AG08395 (cell line): ENCODE data around the gene FAM237A.

ENCODE experiments used
- DNase-seq: peaks from one replicate; pipeline ENCODE4 v3.0.0; 2012; ENCODE audit warnings: mixed read lengths, low spot score

The FAM237A gene

DNA sequence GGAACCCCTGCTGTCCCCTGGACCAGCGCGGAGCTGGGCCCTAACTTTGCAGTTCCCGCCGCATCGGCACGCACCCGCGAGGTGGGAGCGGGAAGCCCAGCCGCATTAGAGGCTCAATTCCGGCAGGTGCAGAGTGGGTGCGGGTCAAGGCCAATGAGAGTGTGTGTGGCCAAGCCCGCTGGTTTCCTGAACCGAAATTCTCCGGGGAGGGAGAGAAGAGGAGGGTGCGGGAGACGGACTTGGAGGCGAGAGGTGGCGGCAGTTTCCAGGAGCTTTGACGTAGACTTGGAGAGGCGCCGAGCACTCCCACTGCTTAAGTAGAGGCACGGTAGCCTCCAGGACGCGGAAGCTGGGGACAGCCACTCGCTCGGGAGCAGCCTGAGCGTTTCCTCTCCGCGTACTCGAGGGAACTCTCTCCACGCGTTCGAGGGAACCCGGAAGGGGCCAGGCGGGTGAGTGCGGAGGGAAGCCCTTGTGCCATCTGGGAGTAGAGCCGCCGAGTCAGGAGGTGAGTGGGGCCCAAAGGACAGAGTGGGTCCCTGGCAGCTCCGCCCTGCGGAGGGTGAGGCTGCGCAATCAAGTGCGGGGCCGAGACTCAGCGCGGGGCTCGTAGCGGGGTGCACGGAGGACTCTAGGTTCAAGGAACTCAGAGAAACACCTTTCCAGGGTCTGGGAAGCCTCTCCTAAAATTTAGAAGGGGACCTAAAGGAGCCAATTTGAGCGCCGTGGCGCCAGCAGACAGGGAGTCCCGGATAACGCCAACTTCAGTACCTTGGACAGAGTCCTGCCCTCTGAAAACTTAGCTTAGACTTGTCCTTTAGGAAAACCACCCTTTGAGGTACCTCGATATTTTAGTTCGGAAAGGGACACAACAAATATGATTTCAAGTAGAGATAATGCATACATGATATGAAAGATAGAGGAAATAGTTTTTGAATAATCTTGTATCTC lies at the start of gene FAM237A:
FAM237A (plus strand) TSS at position 413 of the 951 bp plus-strand sequence. CDS start 1,750 bp downstream, outside the sequence.
- DNase-seq: peak; percentile 74

DNA sequence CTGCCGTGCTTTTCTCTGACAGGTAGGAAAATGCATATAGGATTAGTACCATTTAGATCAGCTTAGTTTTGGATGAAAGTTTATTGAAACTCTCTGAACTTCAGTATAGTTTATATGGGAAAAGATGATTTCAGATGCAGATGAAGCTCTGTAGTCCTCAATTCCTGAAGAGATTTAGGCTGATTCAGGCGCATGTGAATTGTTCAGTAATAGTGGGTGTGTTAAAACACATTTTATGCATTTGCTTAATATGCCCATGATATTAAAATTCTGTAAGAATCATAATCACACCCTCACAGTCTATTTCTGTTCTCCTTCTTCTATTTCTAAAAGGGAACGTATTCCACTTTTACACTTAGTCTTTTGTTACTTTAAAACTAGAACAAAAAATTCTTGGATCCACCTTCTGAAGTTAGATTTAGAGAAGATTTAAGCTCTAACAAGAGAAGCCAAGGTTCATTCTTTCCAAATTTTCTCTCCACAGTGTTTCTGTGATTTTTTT lies 44.5 kb upstream of the FAM237A start:
- no peak for DNase-seq

DNA sequence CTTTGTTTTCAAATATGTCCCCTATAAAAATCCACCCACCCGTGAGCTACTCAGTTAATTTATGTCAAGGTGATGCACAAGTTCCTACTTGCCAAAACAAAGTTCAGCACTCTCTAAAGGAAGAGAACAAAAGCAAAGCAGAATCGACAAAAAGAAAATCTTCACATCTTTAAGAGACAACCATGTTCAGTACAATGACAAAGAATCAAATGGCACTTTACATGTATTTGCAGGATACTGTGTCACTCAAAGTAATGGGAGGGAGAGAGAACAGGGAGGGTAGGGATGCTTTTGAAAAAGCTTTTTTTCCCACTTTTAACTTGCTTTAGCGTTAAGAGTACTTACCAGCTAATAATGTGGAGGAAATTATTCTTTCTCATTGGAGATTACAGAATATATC lies 39.0 kb upstream of the FAM237A start:
- DNase-seq: no peak

DNA sequence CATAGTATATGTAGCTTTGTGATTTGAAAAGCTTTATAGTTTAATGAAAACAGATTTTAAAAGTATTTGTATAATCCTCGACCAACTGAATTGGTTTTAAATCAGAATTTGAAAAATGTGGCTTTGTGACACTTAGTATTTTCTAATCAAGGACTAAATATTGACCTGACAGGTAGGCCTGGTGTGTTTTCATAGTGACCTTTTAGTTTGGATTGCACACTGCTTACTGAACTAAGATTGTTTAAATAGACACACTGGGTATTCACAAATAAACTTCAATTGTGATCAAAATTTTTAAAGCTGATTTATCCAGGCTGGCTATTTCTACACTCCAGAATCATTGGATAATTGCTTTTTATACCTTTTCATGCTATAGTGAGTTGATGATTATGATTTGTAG lies 31.8 kb upstream of the FAM237A start:
- no peak for DNase-seq

DNA sequence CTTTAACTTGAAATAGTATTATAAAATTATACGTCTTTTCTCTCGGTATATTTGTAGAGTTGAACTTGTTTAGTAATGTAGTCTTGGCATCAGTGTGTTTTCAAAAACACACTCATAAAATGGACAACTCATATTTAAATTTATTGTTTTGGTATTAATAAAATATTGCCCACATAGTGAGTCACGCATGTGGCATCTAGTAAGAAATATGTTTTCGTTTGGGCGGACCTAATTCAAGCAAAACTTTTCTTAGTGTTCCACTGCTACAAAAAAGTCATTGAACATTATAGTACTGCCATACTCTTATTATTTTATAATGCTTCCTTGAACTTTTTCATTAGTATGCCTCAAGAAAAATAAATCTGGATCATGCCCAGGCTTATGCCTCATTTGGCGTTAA lies 31.1 kb upstream of the FAM237A start:
- DNase-seq: no peak

DNA sequence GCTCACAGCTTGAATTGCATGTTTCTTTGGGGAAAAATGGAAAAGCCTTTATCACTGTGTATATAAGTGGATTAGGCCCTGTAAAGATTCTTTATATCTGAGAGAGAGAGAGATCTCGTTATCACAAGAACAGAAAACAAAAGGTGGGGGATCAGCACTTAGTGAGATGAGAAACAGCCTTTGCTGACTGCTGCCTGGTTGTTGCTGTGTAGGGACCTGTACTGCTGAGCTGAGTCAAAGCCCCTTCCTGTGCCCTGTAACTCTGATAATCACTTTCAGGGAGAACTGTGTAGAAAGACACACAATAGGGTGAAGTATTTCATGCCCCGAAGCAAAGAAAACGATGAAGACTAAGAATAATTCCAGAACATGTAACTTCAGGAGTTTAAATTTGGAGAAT lies 30.6 kb upstream of the FAM237A start:
- DNase-seq: no peak

DNA sequence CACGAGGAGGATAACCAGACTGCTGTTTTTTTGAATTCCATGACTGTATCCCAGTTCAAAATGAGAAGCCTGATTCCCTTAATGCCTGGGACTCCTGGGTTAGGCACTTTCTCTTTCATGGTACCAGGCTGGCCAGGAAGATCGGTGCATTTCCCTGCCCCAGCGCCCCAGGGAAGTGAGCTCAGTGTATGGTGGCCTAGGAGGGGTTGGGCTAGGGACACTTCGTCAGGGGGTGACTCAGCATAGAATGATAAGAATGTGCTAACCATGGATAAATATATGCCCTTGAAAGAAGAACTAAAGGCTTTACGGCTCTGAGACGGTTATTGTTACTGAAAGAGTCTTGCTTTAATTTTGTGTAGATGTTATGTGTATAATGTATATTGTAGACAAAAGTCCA lies 27.5 kb upstream of the FAM237A start:
- no peak for DNase-seq

DNA sequence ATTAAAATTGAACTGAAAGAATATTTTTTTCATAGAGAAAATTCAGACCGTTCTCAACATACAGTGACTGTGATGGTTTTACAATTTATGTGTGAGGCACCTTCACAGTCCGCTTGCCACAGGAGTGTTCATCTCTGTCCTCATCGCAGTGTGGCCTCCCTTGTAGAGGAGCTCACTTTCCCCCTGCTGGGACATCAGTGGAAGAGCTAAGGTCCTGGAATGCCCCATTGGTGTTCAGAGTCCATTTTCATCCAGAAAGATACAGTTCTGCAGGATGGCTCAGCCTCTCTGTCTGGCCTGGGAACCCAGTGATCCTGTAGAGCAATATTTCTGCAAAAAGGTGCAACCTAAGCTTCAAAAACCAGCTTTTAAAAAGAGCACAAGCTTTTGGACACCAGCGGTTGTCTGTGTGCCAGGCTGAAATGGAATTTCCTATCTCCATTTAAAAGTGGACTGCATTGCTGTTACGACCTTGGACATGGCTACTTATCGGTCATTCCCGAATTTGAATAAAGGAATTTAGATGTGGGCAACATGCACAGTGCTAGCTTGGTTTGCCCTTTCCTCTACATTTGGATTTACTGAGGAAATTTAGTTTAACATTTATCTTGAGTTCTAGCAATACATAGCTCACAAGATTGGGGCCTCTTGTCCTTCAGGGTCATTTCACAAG lies 26.7 kb upstream of the FAM237A start:
- no peak for DNase-seq

DNA sequence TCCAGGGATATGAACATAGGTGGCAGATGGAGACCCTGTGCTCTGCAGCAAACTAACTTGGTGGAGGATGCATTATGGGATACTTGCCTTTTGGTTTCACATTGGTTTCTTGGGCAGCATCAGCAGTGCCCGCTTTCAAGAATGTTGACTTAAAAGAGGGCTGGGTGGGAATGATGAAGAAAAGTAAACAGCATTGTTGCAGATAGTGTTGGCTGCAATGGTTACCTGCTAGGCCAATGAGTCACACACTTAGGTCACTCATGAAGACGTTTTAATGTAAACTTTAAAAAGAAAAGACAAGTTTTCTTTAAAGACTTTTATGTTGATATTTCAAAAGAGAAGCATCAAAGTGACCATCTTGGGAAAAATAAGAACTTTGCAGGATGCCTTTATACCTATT lies 26.1 kb upstream of the FAM237A start:
- no peak for DNase-seq

DNA sequence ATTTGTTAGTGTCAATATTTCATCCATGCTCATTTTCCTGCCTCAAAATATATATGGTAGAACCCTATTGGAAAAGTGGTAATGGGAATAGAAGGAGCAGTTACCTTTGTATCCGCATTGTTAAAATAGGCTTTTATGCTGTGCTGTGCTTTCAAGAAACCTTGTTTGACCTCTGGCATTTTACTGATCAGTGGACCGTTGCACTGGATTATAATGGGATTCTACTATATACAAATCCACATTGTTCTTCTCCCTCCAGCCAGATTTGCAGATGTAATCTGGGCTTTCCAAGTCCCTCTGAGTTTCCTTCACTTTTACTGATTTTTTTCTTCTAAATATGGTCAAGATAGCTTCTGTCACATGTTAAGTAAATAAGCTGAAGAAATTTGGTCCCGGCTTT lies 23.3 kb upstream of the FAM237A start:
- DNase-seq: no peak

DNA sequence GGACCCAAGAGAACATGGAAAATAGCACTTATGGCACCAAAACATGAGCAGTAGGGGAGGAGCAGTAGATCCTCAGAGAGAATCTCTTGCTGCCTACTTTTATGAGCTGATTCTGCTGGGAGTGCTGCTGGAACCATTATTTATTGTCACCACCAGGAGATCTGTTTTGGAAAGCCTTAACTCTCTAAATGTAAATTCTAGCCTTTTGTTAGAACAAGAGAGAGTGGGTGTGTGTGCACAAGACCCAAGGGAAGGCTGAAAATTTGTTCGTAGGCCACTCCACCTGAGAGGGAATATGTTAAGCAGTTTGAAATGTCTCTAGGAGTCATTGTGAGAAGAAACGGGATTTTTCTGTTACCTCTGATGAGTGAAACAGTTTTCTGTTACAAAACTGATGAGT lies 16.2 kb upstream of the FAM237A start:
- DNase-seq: no peak

DNA sequence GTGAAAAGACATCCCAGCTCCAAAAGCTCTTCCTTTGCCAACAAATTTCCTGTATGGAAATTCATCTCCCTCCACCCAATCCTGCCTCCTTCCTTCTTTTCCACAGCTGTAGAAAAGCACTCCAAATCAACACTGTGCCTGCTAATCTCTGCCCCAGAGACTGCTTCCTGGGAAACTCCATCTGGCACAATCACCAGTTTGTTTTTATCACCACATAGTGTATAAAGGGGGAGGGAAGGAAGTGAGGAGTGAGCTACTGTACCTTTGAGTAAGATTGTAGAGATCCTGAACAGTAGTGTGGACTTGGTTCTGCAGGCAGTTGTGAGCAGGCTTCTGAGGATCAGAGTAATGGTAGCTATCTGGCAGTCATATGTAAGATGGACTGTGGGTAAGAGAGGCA lies 14.7 kb upstream of the FAM237A start:
- no peak for DNase-seq

DNA sequence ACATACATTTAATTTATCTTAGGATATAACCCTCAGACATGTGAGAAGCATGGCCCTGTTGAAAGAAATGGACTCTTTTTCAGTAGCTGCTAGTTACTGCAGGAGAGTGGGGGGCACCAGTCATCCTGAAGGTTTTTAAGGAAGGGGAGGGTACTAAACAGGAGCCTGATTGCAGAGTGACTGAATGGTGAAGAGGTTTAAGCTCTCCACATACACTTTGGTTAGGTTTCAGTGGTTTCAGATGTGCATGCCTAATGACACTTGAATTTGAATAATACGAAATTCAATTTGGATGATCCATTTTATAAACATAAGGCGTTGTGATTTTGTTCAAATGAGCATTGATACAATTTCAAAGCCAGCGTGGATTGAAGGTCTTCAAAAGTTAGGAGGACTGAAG lies 10.9 kb upstream of the FAM237A start:
- no peak for DNase-seq

DNA sequence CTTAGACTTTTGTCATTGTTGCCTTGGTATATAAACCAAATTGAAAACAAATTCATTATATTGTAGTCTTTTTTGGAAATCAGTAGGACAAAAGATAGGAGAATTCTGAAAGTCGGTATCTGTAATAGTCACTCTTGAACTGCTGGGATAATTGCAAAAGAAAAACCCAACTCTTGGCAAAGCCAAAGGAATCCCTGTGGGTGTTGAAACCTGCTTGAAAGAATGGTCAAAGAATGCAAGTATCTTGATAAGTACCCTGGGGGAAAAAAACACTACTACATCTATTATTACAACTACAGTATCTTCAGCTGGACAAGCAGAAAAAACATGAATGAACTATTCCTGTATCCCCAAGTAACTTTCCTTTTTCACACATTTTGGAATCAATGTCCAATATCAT lies 7.3 kb upstream of the FAM237A start:
- DNase-seq: no peak

DNA sequence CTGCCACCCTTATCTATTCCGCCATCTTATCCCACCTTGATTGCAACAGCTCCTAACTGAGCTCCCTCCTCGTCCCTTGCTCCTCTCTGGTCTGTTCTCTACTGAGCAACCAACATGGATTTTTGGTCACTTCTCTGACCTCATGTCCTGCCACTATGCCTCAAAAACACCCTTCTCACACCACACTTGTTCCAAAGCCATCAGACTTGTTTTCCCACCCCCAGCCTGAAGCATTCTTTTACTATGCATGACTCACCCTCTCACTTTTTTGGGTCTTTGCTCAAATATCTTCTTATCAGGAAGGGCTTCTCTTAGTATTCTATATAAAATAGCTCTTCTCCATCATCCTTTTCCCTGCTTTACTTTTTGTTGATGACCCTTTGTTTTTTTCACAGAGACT lies 2.7 kb upstream of the FAM237A start:
- DNase-seq: no peak

DNA sequence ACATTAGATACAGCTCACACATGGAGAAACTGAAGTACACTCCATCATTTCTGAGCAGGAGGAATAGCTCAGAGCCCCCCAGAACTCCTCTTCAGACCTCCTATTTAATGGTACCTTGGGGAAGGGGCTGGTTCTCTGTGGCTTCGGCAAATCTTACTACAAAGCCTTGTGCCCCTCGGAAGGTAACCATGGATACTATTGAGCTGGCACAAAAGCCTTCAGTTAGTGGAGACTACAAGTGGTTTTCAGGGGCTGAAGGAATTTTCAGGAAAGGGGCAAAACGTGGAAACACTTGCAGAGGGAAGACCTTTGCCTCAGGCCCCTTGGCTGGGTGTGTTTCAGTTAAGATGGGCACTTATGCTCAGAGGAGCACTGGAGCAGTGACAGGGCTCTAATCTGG lies 1.1 kb upstream of the FAM237A start:
- no peak for DNase-seq

DNA sequence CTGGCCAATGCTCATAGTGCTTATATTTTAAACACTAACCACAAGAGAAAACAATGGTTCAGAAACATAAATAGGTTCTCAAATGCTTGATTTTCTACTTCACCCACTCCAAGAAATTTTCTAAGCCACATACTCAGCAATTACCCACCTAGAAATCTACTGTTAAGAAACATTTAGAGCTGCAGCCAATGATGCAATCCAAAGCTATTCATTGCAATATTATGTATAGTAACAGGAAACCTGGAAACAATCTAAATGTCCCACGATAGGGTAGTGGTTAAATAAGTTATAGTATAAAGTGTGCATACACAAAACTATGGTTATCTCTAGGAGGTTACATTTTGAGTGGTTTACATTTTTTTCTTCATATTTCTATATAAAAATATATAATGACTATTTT lies 5.7 kb downstream of the FAM237A start:
- no peak for DNase-seq

DNA sequence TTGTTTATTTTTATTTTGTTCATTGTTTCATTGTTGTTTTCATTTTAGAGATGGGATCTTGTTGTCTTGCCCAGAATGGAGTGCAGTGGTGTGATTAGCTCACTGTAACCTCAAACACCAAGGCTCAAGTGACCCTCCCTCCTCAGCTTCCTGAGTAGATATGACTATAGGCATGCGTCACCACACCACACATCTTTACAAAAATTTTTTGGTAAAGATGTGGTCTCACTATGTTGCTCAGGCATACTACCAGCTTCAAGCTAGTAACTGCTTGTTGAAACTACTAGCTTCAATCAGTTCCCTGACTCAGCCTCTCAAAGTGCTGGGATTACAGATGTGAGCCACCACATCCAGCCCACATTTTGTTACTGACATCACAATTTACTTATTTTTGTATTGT lies 14.8 kb downstream of the FAM237A start:
- no peak for DNase-seq

DNA sequence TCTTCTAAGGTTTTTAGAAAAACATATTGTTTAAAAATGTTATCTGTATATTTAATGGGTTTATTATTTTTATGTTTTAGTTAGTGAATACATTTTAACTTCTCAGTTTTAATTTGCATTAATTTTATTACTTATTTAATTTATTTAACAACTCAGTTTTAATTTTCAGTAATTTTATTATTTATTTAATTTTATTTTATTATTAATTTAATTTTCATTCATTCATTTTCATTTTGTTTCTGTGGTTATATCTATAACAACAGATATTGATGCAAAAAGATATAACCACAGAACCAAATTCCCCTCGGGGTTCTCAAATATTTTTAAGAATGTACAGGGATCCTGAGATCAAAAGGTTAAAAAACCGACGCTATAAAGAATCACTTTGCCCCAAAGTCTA lies 23.0 kb downstream of the FAM237A start:
- no peak for DNase-seq

DNA sequence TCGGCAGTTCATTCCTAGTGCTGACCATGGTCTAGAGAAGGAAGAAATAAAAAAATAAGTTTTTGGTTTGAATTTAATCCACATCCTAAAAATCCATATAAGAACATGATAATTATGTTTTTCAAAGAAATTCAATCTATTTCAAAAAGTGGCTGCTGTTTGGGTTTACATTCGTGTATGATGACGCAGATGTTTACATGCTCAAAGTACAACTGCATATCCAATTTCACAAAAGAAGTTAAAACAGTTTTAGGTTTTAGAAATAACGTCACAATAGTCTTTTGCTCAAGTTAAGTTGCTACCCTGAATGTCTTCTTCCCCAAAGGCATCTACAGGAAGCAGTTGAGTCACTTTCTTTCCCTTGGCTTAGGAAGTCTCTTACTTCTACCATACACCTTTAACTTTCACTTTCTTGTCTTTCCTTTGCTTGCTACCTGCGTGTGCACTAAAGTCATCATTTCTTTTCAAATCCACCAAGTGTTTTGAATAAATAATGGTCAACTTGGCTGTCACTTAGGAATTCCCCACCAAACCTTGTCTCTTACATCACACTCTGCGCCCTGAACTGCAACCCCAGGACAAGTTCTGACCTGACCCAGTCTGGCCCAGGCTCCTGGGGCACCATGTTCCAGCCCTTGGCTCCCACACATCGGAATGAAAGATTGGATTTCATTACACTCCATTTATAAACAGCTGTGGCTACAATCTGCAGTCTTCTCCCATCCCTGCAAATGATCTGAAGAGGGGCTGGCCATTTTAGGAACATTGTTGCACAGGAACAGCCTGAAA lies 28.4 kb downstream of the FAM237A start:
- DNase-seq: no peak

DNA sequence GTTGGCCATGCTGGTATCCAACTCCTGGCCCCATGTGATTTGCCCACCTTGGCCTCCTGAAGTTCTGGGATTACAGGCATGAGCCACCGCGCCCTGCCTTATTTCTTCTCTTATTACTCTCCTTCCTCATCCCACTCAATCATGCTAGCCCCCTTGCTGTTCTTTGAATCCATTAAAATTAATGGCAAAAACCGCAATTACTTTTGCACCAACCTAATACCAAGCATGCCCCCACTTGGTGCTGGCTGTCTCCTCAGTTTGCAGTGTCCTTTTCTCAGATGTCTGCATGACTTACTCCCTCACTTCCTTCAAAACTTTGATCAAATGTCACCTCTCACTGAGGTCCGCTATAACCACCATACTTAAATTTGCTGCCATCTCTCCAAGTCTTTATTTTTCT lies 41.3 kb downstream of the FAM237A start:
- no peak for DNase-seq

DNA sequence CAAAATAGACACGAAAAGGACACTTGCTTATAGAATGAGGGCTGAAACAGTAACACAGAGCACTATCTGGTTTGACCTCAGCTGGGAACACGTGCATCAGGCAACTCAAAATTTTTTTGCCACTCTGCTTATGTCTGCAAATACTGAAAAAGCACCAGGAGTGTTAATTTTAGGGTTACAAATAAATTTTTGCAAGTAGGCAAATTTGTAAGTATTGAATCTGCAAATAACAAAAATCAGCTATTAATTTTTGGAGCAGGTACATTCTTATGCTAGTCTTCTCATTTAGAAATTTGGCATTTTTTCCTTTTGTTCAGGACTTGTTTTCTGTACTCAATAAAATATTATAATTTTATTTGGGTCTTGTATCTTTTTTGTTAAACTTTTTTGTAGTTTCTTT lies 46.2 kb downstream of the FAM237A start:
- DNase-seq: no peak

DNA sequence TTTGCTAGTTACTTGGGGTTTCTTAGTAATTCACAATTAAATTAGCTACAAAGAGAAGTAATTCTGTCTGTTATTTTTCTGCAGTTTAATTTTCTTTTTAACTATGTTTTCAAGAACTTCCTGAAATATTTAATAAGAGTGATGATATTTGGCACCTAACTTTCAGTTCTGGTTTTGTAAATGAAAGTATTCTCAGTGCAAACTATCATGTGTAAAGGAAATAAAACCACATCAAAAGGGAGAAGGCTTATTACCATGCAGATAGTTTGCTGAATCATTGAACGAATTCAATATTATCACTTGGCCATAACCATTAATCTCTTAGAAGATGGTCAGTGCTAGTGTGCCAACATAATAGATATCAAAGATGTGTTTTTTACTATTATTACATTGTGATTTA lies 46.7 kb downstream of the FAM237A start:
- no peak for DNase-seq
